ENCODE results near the gene ADCY10. TPM values are rescaled to one million over a fixed set of nuclear protein-coding genes. Genes with fewer than 3 reads are reported as not detected.
A peak's percentile ranks its signal among the peaks of the same experiment; 100 is the strongest.

The ADCY10 gene
- total RNA-seq, 4 donors from 2014 or later = 1.2 to 4.9 (median 2.4) TPM; not detected in 1

- Histone ChIP-seq H3K27me3 (no peaks in the 10 kb centered on the region), H3K36me3 (no peaks in the 10 kb centered on the region), H3K4me1 (peaks cover 0 to 4% (median 0%) of the 10 kb centered on the region in 4 donors), H3K4me3 (no peak overlapping the region), H3K9me3 (no peaks in the 10 kb centered on the region), H3K27ac (peak overlapping the region in 2 of 4 donors; percentile 9 to 38)
- TF ChIP-seq POLR2A (IDR thresholded peaks at IDR 0.05) = peak in 1 of 2 donors; percentile 36
- TF ChIP-seq, protein P1, sequence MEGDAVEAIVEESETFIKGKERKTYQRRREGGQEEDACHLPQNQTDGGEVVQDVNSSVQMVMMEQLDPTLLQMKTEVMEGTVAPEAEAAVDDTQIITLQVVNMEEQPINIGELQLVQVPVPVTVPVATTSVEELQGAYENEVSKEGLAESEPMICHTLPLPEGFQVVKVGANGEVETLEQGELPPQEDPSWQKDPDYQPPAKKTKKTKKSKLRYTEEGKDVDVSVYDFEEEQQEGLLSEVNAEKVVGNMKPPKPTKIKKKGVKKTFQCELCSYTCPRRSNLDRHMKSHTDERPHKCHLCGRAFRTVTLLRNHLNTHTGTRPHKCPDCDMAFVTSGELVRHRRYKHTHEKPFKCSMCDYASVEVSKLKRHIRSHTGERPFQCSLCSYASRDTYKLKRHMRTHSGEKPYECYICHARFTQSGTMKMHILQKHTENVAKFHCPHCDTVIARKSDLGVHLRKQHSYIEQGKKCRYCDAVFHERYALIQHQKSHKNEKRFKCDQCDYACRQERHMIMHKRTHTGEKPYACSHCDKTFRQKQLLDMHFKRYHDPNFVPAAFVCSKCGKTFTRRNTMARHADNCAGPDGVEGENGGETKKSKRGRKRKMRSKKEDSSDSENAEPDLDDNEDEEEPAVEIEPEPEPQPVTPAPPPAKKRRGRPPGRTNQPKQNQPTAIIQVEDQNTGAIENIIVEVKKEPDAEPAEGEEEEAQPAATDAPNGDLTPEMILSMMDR (IDR thresholded peaks at IDR 0.05) = peak; percentile 91 to 98 (median 94)
- DNase-seq = peak; percentile 92 to 97 (median 92)
Observed at GRCh38 chr1:167803358-167804207, 110.4 kb downstream of the ADCY10 start.

DNA sequence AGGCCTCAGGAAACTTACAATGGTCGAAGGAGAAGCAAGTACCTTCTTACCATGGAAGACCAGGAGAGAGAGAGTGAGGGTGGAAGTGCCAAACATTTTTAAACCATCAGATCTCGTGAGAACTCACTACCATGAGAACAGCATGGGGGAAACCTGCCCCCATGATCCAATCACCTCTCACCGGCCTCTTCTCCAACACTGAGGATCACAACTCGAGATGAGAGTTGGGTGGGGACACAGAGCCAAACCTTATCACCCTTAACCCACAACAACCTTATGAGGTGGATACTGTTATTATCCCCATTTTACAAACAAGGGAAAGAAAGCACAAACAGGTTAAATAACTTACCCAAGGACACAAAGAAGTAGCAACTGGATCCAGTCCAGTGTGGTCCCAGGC, 111.7 kb downstream of the ADCY10 start:
- Histone ChIP-seq H3K27ac (no peak overlapping the region), H3K36me3 (no peaks in the 10 kb centered on the region), H3K4me1 (peaks cover 0 to 4% (median 0%) of the 10 kb centered on the region in 4 donors), H3K27me3 (no peaks in the 10 kb centered on the region), H3K9me3 (no peaks in the 10 kb centered on the region), H3K4me3 (no peak overlapping the region)
- DNase-seq = no peak
- no peak for TF ChIP-seq POLR2A (IDR thresholded peaks at IDR 0.05)
- TF ChIP-seq, protein P1 (IDR thresholded peaks at IDR 0.05) = no peak

- DNase-seq = no peak
- TF ChIP-seq, protein P1 (IDR thresholded peaks at IDR 0.05) = no peak
- no peak for TF ChIP-seq POLR2A (IDR thresholded peaks at IDR 0.05)
- peaks cover 0 to 4% (median 0%) of the 10 kb centered on the region in 4 donors for H3K4me1 ChIP-seq
- no peaks in the 10 kb centered on the region for H3K36me3 ChIP-seq
- no peaks in the 10 kb centered on the region for H3K9me3 ChIP-seq
- no peaks in the 10 kb centered on the region for H3K27me3 ChIP-seq
- H3K27ac ChIP-seq = no peak overlapping the region
- H3K4me3 ChIP-seq = no peak overlapping the region
Observed at GRCh38 chr1:167800251-167800650, 113.7 kb downstream of the ADCY10 start.

- Histone ChIP-seq H3K27ac (no peak overlapping the region), H3K4me3 (no peak overlapping the region), H3K27me3 (no peaks in the 10 kb centered on the region), H3K36me3 (no peaks in the 10 kb centered on the region), H3K9me3 (no peaks in the 10 kb centered on the region), H3K4me1 (peaks cover 0 to 4% (median 0%) of the 10 kb centered on the region in 4 donors)
- DNase-seq = no peak
- TF ChIP-seq, protein P1 (IDR thresholded peaks at IDR 0.05) = no peak
- TF ChIP-seq POLR2A (IDR thresholded peaks at IDR 0.05) = no peak
Observed at GRCh38 chr1:167799747-167800146, 114.2 kb downstream of the ADCY10 start.

DNA sequence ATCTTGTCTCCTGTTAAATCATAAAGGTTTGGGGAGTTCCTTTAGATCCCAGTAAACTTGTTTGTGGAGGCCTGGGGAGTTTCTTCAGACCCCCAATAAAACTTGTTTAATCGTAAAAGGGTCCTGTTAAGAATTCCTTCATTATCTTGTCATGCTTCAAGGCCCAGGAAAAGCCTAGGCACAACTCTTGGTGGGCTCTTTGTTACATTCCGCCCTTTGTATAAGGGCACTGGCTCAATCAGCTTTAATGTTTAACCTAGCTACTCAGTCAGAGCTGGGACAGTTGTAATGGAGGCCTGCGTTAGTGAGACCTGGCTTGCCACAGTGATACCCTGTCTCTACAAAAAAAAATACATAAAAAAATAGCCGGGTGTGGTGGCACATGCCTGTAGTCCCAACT, 115.0 kb downstream of the ADCY10 start:
- DNase-seq = no peak
- no peaks in the 10 kb centered on the region for H3K27me3 ChIP-seq
- no peaks in the 10 kb centered on the region for H3K36me3 ChIP-seq
- no peak overlapping the region for H3K27ac ChIP-seq
- H3K9me3 ChIP-seq = no peaks in the 10 kb centered on the region
- no peak overlapping the region for H3K4me3 ChIP-seq
- TF ChIP-seq, protein P1 (IDR thresholded peaks at IDR 0.05) = no peak
- TF ChIP-seq POLR2A (IDR thresholded peaks at IDR 0.05) = no peak
- peaks cover 0 to 4% (median 0%) of the 10 kb centered on the region in 4 donors for H3K4me1 ChIP-seq

Measured in Peyer's patch (tissue), 4 donors.